HuH-7.5 (cell line): ENCODE data around the gene CBFA2T3.

ENCODE experiments used
- DNase-seq: peaks from one replicate; pipeline ENCODE4 v3.0.0; 2011; ENCODE audit warnings: low spot score

Gene CBFA2T3

DNA sequence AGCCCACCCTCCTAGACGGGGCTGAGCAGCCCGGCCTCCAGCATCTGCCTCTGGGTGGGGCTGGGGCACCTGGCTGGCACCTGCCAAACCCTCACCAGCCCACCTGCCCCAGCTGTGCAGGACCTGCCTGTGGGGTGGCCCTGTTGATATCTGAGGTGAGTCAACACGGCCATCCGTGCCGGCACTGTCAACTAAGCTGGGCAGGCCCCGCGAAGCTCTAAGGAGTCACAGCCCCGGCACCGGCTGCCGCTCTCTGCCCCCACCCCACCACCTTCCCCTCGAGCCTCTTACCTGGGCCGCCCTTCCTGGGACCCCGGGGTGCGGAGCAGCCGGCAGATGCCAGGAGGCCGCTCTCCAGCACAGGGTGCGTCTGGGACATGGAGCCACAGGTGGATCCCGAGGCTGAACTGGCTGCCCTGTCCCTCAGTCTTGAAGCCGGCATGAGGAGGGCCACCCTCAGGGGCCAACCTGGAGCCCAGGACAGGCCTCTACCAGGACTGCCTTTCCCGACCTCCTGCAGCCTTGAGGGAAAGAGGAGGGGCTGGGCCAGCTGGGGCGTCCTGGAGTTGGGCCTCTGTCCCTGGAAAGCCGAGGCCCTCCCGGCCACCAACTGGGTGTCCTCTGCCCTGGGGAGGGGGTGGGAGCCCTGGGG lies 515 bp downstream of the CBFA2T3 start:
- no peak for DNase-seq

DNA sequence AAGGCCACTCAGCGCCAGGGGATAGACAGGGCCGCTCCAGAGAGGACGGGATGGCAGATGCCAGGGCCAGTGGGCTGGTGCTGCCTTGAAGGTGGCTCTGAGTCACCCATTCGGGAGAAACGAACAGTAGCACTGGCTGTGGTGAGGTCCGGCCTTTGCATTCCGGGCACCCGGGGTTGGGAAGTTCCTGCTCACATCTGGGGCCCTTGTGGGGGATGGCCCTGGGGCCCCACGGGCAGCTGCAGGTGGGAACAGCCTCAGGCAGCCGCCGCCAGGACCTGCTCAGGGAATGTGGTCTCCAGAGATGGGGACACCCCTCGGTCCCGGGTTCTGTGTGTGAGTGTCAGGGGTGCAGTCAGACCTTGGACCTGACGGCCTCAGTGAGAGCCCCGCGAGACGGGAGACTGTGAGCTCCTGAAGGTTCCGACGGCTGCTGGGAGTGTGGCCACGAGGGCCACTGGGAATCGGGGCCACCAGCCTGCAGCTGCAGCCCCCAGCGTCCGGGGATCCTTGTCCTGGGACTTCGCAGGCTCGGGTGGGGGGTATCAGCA lies 1.4 kb downstream of the CBFA2T3 start:
- no peak for DNase-seq

DNA sequence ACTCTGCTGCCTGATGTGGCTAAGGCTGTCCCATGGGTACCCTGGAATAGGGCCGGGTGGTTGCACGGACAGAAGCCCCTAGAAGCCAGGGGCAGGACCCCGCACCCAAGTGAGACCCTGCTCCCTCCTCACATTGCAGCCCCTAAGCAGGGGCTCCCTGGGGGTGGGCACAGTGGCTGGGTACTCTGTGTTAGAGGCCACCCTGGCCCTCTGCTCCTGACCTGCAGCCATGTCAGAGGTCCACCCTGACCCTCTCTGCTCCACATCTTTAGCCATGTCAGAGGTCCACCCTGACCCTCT lies 2.1 kb downstream of the CBFA2T3 start:
- no peak for DNase-seq

DNA sequence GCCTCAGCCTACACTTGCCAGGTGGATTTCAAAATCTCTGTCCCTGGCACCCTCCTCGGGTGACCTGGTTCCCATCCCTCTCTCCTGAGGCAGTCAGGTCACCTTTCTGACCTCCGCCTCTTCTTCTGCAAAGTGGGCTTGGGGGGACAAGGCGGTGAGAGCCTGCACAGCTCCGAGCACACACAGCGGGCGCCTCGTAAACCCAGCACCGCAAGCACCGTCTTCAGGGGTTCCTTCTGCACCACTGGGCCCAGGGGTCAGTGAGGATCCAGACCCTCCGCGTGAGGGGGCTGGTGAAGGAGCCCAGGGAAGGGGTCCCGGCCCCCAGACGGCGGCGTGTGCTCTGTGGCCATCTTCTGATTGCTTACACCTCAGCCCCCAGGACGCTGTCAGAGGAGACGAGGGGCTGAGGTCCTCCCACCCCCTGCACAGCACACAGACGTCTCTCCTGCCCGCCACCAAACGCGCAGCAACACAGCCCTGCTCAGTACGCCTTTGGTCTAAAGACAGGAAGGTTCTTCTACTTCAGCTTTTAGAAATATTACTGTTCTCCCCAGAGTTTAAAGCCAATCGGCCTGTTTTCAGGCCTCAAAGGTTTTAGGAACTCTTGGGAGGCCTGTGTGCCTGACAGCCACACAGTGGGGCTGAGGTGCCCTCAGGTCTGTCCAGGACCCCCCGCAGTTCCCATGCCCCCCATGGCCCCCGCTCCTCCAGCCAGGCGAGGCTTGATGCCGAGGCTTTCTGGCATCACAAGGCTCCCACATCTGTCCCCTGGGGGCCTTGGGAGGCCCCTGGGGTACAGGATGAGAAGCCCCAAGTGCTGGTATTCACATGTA lies 2.7 kb downstream of the CBFA2T3 start:
- DNase-seq: no peak

DNA sequence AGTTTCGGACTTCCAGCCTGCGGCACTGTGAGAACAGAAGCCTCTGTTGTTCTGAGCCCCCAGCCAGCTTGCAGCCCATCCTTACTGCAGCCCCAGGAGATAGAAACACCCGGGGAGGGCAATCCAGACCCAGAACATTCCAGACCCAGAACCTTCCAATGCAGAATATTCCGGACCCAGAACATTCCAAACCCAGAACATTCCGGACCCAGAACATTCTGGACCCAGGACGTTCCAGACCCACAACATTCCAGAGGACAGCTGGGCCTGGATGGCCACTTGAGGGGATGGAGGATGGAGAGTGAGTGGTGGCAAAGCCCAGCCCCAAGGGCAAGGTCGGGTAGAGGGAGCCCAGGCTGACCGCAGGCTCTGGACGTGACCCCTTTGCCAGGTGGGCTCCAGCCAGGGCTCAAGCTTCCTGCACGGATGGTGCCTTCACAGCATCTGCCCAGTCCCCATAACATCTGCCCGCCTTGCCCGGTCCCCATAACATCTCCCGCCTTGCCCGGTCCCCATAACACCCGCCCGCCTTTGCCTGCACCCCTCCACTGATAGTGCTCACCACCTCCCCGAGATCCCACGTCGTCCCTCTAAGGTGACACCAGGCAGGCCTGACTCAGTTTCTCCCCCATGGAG lies 3.5 kb downstream of the CBFA2T3 start:
- DNase-seq: no peak

DNA sequence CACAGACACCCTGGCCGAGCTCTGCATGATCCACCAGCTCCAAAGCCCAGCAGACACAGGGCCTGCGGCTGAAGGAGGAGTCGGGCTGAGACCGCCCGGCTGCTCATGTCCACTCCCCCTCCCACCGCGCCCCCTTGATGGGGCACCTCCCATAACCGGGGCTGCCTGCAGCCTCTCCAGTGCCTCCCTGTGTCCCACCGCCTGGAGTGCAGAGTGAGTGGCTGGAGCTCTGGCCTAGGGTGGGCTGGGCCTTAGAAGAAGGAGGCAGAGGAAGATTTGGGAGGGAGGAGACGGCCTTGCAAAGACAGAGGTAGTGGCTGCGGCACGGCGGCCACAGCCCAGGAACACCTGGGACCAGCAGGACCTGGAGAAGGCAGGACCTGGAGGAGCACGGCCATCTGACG lies 4.0 kb downstream of the CBFA2T3 start:
- no peak for DNase-seq

DNA sequence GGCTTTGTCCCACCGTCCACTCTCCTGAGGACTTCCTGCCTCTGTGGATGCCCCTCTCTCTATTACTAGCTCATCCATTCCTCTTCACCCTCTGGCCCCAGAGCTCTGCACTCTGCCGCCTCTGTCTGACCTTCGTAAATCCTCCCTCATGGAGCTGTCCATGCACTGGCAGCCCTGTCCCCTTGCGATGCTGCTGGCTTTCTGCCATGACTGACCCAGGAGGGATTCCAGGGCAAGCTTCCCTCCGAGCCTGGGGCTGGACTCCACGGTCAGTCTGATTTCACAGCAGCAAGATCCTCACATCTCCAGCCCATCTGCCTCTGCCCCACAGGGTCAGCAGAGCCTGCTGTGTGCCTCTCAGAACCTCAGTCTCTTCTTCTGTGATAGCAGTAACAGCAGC lies 4.7 kb downstream of the CBFA2T3 start:
- DNase-seq: no peak

DNA sequence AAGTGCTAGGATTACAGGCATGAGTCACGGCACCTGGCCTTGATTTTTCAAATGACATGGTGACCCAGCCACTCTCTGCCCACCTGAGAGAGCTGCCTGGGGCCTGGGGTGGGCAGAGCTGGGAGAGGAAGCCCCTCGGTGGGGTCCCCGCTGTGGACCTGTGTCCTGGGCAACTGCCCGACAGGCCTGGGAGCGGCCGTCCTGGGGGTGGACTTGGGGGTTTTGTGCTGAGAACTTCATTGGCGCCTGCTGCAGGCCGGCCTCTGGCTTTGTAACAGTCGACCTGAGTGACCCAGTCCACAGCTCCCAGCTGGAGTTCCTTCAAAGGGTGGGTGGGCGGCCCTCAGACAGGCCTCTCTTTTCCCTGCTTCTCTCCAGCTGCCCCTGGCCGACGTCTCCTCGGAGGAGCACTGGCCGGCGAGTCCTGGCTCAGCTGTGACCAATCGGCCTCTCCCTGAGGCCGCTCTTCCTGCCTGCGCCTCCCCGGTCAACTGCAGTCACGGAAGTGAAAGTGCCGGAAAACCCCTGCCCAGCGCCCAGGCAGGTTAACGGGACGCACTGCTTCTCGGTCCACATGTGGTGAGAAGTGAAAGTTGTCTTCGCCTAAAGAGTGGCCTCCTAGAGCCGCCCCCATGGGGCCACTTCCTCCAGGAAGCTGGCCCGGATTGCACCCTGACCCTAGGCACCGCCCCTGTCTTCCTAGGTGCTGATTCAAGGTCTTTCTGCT lies 5.5 kb downstream of the CBFA2T3 start:
- DNase-seq: no peak

DNA sequence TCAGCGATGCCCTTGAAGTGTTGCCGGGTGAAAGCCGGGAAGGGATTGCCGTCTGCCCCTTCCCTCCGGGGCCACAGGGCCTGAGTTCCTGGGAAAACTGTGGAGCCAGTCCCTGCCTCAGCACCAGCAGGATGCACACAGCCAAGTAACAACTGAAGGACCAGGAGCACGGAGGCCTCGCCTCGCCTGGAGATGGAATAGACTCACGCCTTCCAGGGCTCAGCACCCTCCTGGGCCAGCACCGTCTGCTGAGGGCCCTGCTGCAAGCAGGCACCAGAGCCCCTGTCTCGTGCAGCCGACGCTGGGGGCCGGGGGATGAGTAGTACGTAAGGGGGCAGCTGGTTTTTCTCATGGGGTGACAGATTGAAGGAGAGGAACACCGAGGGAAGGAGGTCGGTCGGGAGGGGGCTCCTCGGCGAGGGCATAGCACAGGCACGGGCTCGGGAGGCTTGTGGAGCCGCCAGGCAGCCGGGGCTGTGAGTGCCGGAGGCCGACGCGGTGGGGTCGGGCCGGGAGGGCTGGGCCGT lies 6.4 kb downstream of the CBFA2T3 start:
- no peak for DNase-seq

DNA sequence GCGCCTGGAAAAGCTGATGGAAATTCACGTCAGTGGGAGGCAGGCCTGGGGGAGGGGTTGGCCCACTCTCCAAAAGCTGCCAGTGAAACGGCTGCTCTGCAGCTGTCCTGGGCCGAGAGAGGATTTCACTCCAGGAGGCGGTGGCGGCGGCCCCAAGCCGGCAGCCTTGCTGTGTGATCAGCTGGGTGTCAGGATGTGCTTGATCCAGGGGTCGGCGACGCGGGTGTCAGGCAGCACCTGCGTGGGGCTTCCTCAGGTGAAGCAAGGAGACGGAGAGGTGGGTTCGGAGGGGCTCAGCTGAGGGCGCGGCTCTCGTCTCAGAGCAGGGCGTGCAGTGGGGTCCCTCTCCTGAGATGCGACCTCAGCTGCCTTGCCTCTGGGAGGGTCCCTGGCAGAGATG lies 7.0 kb downstream of the CBFA2T3 start:
- no peak for DNase-seq

DNA sequence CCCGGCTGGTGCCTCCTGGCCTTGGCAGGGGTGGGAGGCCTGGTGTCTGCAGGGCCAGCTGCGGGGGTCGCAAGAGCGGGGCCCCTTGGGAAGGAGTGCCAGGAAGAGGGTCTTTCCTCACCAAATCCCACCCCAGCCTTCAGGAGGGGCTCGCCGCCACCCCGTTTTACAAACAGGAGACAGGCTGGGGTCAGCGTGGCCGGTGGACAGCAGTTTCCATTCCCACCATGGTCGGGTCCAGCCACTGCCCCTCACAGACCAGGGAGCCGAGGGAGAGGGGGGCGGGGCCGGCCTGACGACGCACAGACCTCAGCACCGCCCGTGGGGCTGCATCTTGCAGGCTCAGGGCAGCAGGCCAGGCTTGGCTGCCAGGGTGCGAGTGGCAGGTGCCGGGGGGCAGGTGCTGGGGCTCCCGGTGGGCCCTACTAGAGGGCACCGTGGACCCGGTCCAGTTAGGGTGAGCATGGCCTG lies 7.6 kb downstream of the CBFA2T3 start:
- no peak for DNase-seq

DNA sequence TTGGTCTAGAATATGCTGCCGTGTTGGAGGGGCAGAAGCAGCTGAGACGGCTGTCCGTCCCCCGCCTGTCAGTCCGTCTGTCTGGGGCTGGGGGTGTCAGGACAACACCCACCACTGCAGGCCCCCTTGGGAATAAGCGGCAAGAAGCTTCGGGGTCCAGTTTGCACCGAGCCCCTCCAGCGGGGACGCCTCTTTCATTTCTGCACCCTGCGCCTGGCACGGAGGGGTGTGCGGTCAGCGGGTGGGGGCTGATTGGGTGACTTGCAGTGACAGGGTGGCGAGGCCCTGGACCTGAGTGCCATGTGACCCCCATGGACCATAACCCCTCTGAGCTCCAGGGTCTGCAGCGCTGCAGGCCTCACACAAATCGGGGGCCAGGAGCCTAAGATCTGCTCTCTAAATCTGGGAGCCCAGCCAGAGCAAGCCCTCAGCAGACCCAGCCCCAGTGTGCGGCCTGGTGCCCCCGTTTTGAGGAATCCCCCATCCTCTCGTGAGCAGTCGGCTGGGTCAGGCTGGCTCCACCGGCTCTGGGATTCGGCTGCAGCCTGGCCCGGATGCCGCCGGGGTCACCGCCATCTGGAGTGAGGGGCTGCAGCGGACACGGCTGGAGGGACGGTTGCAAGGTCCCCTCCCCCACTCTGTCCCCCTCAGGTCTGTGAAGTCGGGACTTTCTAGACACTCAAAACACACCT lies 8.3 kb downstream of the CBFA2T3 start:
- DNase-seq: no peak

DNA sequence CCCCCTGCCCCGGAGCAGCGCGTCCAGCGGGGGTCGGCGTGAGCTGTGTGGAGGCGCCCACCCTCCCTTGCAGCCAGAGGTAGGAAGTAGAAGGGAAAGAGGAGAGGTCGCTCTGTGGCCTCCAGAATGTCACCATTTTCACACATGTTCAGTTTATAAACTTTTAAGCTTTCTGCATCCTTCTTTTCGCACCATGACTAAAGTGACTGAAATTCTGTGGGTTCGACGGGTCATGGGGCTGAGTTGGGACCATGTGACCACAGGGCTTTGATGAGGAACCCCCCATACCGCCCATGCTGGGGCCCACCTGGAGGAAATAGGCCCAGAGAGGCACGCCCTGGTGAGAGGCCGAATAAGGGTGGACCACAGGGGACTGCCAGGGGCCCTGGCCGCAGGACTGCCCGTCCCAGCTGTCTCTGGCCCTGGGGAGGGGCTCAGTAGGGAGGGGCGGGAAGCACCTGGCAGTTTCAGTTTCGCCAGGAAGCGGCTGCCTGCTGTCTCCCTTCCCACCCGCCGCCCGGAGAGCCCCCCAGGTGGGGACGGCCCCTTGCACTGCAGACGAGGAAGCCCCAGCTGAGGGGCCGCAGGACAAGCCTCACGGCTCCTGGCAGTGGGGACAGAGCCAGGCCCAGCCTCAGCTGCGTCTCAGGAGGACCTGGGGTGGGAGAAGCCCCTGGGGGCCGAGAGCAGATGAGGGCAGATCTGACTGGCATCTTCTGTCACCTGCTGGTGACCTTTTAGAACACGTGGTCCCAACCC lies 9.0 kb downstream of the CBFA2T3 start:
- no peak for DNase-seq

DNA sequence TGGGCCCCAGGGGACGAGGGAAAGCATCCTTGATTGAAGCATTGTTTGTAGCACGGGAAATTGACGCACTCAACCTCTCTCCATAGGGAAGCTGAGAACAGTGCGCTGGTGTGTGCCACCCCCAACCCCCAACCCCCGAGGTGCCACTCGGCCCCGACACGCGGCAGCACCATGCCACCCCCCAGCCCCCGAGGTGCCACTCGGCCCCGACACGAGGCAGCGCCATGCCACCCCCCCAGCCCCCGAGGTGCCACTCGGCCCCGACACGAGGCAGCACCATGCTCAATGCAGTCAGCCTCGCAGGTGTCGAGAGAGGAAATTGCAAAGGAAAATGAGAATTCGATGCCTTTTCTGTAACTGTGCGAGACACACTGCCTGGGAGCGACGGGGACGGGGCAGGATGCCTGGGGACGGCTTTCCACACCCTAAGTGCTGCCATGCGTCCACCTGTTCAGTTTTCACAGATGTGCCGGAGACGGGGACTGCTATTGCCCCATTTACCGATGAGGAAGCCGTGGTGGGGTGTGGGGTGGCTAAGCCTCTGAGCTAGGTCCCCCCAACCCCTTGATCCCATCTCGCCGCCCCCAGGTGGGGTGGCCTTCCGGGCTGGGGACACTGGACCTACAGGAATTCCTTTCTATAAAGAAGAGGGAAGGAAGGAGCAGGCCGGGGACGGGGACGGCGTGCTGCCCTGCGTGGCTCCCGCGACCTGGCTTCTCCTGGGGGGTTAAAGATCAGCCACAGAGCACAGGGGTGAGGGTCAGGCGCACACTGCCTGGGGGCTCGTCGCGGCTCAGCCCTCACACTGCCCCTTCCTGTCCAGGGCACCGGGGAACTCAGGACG lies 9.8 kb downstream of the CBFA2T3 start:
- no peak for DNase-seq

DNA sequence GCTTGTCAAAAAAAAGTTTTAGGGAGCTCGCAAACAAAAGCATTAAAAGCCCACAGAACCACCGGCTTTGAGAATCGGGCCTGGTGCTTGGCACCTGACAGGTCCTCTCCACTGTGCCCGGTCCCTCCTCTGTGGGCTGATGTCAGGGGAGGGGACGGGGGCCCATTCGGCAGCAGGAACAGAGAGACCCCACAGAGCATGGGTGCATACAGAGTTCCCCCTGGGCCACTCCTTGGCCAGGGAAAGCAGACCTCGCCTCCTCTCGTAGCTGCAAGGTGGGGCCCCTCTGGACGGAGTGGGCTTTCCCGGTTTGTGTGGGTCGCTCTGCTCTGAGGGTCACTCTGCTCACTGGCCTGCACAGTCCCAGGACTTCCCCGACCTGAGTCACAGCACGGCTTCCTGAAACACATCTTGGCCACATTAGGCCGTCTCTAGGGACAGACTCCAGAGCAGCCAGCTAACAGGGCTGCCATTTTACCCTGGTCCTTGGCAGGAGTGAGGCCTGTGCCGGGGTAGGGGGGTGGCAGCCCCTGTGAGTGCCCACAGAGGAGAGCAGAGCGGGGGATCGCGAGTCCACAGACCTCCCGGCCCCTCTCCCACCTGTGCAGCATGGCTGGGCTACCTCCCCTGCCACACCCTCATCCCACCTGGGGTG lies 11.1 kb downstream of the CBFA2T3 start:
- no peak for DNase-seq

DNA sequence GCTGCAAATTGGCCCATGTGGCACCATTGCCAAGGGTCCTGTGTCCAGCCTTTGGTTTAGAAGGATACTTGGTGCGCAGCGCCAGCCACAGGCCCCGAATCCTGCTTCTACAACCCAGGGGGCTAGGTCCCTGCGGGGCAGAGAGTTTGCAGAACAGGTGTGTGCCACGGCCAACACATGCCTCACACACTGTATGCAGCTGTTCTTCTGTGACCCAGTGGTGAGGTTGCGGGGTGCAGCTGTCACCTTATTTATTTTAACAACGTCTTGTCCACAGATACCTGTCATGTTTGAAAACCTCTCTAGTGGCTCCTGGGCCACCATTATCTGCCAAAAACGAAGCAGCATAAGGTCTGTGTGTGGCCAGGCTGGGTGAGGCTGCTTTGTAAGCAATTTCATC lies 11.6 kb downstream of the CBFA2T3 start:
- DNase-seq: no peak

DNA sequence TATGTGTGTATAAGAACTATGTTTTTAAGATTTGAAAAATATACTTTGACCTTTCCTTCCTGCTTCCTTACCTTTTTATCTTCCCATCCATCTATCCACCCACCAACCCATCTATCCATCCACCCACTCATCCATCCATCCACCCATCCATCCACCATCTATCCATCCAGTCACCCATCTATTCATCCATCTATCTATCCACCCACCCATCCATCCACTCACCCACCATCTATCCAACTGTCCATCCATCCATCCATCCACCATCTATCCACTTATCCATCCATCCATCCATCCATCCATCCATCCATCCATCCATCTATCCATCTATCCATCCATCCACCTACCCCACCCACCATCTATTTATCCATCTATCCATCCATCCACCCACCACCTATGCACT lies 12.4 kb downstream of the CBFA2T3 start:
- DNase-seq: no peak

DNA sequence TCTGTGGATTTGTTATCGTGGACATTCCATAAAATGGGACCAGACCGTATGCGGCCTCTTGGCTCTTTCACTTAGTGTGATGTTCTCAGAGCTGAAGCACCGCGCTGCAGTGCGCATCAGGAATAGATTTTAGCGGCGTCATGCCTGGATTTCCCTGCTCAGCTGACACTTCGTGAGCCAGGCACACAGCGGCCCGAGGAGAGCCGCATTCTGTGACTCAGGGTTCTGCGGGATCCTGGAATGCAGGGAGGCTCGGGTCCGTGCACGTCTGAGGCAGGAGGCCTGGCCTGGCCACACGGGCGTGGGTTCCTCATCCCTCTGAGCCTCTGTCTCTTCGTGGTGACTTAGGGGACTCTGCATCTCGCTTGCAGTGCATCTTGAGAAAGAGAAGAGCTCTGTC lies 13.4 kb downstream of the CBFA2T3 start:
- DNase-seq: no peak

DNA sequence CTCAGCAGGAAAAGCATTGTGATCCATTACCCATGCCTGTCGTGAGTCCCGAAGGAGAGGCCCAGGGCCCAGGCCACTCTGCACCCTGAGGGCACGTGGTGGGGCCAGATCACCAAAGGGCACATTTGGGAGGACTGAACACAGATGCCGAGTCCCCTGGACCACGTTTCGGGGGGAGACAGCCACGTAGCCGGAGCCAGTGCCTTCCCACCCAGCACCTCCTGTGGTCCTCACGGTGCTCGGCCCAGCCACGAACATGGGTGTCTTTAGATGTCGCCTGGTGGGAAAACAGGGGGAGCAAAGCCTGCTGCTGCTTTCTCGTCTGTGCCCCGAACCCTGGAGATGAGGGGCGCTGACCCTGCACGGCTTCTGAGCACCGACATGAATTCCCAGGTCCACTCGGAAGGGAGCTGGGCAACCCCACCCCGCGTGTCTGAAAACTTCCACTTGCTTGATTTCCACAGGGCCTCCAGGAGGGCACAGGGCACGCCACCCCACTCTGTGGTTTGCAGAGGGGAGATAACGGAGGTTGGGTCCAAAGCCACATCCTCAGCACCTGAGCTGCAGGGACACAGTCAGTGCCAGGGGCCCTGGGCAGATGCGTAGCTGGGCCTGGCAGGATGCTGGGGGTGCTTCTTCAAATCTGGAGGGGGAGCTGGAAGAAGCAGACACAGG lies 14.4 kb downstream of the CBFA2T3 start:
- DNase-seq: no peak
